B cell (primary cell): ENCODE data around the gene ADRB2. TPM values are rescaled to one million over a fixed set of nuclear protein-coding genes. Genes with fewer than 3 reads are reported as not detected.
A peak's percentile ranks its signal among the peaks of the same experiment; 100 is the strongest.

Experiments used
- ATAC-seq: fragments of 200-7000 bp; cut with Tn5 transposase; one replicate; pipeline ENCODE4 v1.10.0; 2021; ENCODE audit warnings: low read depth, mild to moderate bottlenecking, moderate number of reproducible peaks, moderate library complexity
- CTCF ChIA-PET: fragments of 350-600 bp; sonication (Branson Sonifier 250); formaldehyde crosslinking; loops from one replicate; lab custom pipeline; 2021; ENCODE audit warnings: antibody characterized with exemption, inconsistent platforms; lab: Charles Lee
- POLR2A ChIA-PET: fragments of 350-600 bp; sonication (Branson Sonifier 250); formaldehyde crosslinking; loops from one replicate; lab custom pipeline; 2021; ENCODE audit warnings: antibody characterized with exemption; lab: Charles Lee
- DNase-seq: peaks from one replicate; pipeline ENCODE4 v3.0.0; 2013
- H2AFZ ChIP-seq: 2 replicates; pipeline ENCODE4 v1.6.1; 2012; ENCODE audit warnings: mild to moderate bottlenecking, low read depth, low read length; ENCODE audit not compliant: insufficient read depth, poor library complexity, severe bottlenecking
- H3K27ac ChIP-seq, 2 donors: 1 replicate in 1 of 2; 2 replicates in 1 of 2; pipeline ENCODE4 v1.5.1; 2012 to 2013; ENCODE audit warnings: low read length in 2 of 2, mild to moderate bottlenecking in 2 of 2, moderate library complexity in 1 of 2
- H3K27me3 ChIP-seq, 4 experiments: fragments of 200-600 bp in 1 of 4; sonication (generic) in 1 of 4; replicated peaks in 1 of 4; 1 replicate in 2 of 4; 2 replicates in 2 of 4; pipeline versions ENCODE4 v1.6.1 to v1.7.0; 2013 to 2016; ENCODE audit warnings: low read length in 3 of 4, mild to moderate bottlenecking in 2 of 4, mixed read lengths in 1 of 4, moderate library complexity in 1 of 4; ENCODE audit not compliant: insufficient read depth in 4 of 4, control insufficient read depth in 3 of 4; ENCODE audit errors: control extremely low read depth in 1 of 4
- H3K36me3 ChIP-seq, 2 experiments: replicated peaks in 1 of 2; 1 replicate in 1 of 2; 2 replicates in 1 of 2; pipeline versions ENCODE4 v1.6.1 to v1.7.1; 2013; ENCODE audit warnings: low read length in 1 of 2; ENCODE audit not compliant: insufficient read depth in 2 of 2, control insufficient read depth in 1 of 2; ENCODE audit errors: control extremely low read depth in 1 of 2, extremely low read depth in 1 of 2
- H3K4me1 ChIP-seq, 2 donors: fragments of 200-600 bp in 1 of 2; sonication (generic) in 1 of 2; 1 replicate in 1 of 2; 2 replicates in 1 of 2; pipeline versions ENCODE4 v1.5.1 to v1.6.1; 2013 to 2017; ENCODE audit warnings: low read length in 2 of 2; ENCODE audit not compliant: control insufficient read depth in 2 of 2, insufficient read depth in 2 of 2
- H3K4me2 ChIP-seq: replicated peaks from 2 replicates; pipeline ENCODE3; 2012; ENCODE audit warnings: mild to moderate bottlenecking, low read depth, low read length; ENCODE audit not compliant: poor library complexity, severe bottlenecking
- H3K4me3 ChIP-seq, 5 experiments: fragments of 200-600 bp in 1 of 5; sonication (generic) in 1 of 5; 1 replicate in 3 of 5; 2 replicates in 2 of 5; pipeline versions ENCODE4 v1.5.1 to v1.7.0; 2011 to 2016; ENCODE audit warnings: low read length in 4 of 5, mild to moderate bottlenecking in 4 of 5, low read depth in 2 of 5, control low read depth in 1 of 5, moderate library complexity in 1 of 5; ENCODE audit not compliant: insufficient read depth in 1 of 5; ENCODE audit errors: control extremely low read depth in 1 of 5, extremely low read depth in 1 of 5
- H3K79me2 ChIP-seq: fragments of 200-600 bp; sonication (generic); one replicate; pipeline ENCODE4 v1.6.0; 2016; ENCODE audit warnings: low read length; ENCODE audit not compliant: control insufficient read depth, insufficient read depth
- H3K9ac ChIP-seq: fragments of 200-600 bp; sonication (generic); 2 replicates; pipeline ENCODE4 v1.6.1; 2017; ENCODE audit warnings: mild to moderate bottlenecking, low read length, moderate library complexity
- H3K9me3 ChIP-seq, 3 donors: one replicate each; pipeline versions ENCODE4 v1.6.1 to v1.7.1; 2013; ENCODE audit warnings: low read length in 2 of 3; ENCODE audit not compliant: control insufficient read depth in 2 of 3, insufficient read depth in 1 of 3; ENCODE audit errors: control extremely low read depth in 1 of 3
- H4K20me1 ChIP-seq: 2 replicates; pipeline ENCODE4 v1.6.0; 2012; ENCODE audit warnings: mild to moderate bottlenecking, low read length; ENCODE audit not compliant: insufficient read depth, control insufficient read depth, poor library complexity, severe bottlenecking
- H3K27ac Mint-ChIP-seq: one replicate; pipeline ENCODE4 v1.8.0; 2021; ENCODE audit warnings: mixed read lengths
- H3K27me3 Mint-ChIP-seq: one replicate; pipeline ENCODE4 v1.8.0; 2021; ENCODE audit warnings: mixed read lengths
- H3K4me1 Mint-ChIP-seq: one replicate; pipeline ENCODE4 v1.8.0; 2021; ENCODE audit warnings: mixed read lengths
- H3K4me3 Mint-ChIP-seq: one replicate; pipeline ENCODE4 v1.8.0; 2021; ENCODE audit warnings: mixed read lengths
- H3K9me3 Mint-ChIP-seq: one replicate; pipeline ENCODE4 v1.8.0; 2022; ENCODE audit warnings: mixed read lengths; ENCODE audit not compliant: insufficient read depth
- CTCF ChIP-seq: fragments of 200-600 bp; IDR thresholded peaks from one replicate; pipeline ENCODE4 v1.8.0; 2022; ENCODE audit warnings: antibody characterized with exemption, mild to moderate bottlenecking
- EZH2 ChIP-seq: IDR thresholded peaks from 2 replicates; pipeline ENCODE4 v1.6.1; 2012; ENCODE audit warnings: borderline replicate concordance, low read depth, mild to moderate bottlenecking, moderate library complexity, low read length; ENCODE audit not compliant: insufficient read depth, poor library complexity, severe bottlenecking
- WGBS: methylation state at CpG from one replicate; pipeline ENCODE4 v1.1.5; 2013; ENCODE audit warnings: missing lambda C conversion rate; ENCODE audit not compliant: insufficient coverage; 5-methylcytosine and 5-hydroxymethylcytosine counted together
- intact Hi-C: fragments of 100-400 bp; cut with micrococcal nuclease; formaldehyde crosslinking; loops from one replicate; pipeline ENCODE4 v1.10.0; 2022
- polyA plus RNA-seq: library from polyadenylated mRNA; depleted of rRNA; stranded (reverse); fragments of >200 nt; gene quantifications from 2 replicates; pipeline ENCODE4 v1.2.3, GENCODE V29; 2012
- total RNA-seq, 2 donors: library from RNA; stranded (reverse); fragments of 120-200 nt in 1 of 2; gene quantifications; 1 replicate in 1 of 2; 2 replicates in 1 of 2; pipeline versions ENCODE4 v1.2.3 to v1.2.4, GENCODE V29; 2013 to 2022

The ADRB2 gene
- total and polyA plus RNA-seq, 2 donors (not counting 1 experiment from before 2014, with no cell fraction given) = 6.0 to 12.4 TPM

GRCh38 chr5:148806520-148806931, 19.9 kb upstream of the ADRB2 start:
- Histone ChIP-seq H4K20me1 (no peaks in the 10 kb centered on the region), H3K79me2 (no peaks in the 10 kb centered on the region), H3K9me3 (no peaks in the 10 kb centered on the region), H3K4me2 (peak overlapping the region; percentile 82), H3K36me3 (no peaks in the 10 kb centered on the region), H3K4me1 (peaks cover 57 to 64% of the 10 kb centered on the region in 2 donors), H2AFZ (peak overlapping the region; percentile 32), H3K27me3 (no peaks in the 10 kb centered on the region), H3K4me3 (peak overlapping the region in 1 of 5 experiments; percentile 6), H3K9ac (peak overlapping the region; percentile 4), H3K27ac (peak overlapping the region in 1 of 2 donors; percentile 59)
- no peak for TF ChIP-seq CTCF
- no peak for TF ChIP-seq EZH2
- ChIA-PET POLR2A (no interaction called here), CTCF (interaction anchor here (1.2 to 8.1 kb wide), 6 partner anchors 12 to 151 kb away, joined by 4 to 46 read pairs (median 13); no protein-coding TSS in a partner anchor)
- H3K4me3 Mint-ChIP-seq = peak overlapping the region; percentile 51
- no peak for DNase-seq
- no peak for ATAC-seq
- H3K9me3 Mint-ChIP-seq = no peaks in the 10 kb centered on the region
- peak overlapping the region; percentile 76 for H3K27ac Mint-ChIP-seq
- intact Hi-C loops = loop anchor here (5.0 to 10.0 kb wide), 4 partner anchors 41 to 548 kb away; partner anchors contain the start of genes FBXO38 and PCYOX1L
- WGBS = 75% methylated on average over 4 of the region's 4 CpGs
- H3K4me1 Mint-ChIP-seq = peaks cover 58% of the 10 kb centered on the region
- no peaks in the 10 kb centered on the region for H3K27me3 Mint-ChIP-seq

- Histone ChIP-seq H3K9ac (peak overlapping the region; percentile 22), H3K36me3 (no peaks in the 10 kb centered on the region), H4K20me1 (no peaks in the 10 kb centered on the region), H3K27ac (peak overlapping the region; percentile 74 to 92), H3K4me1 (peaks cover 66 to 73% of the 10 kb centered on the region in 2 donors), H3K79me2 (no peaks in the 10 kb centered on the region), H3K4me2 (peak overlapping the region; percentile 82), H3K27me3 (no peaks in the 10 kb centered on the region), H2AFZ (peak overlapping the region; percentile 32), H3K4me3 (peak overlapping the region in 1 of 5 experiments; percentile 11), H3K9me3 (peaks cover 0 to 4% (median 0%) of the 10 kb centered on the region in 3 donors)
- no peaks in the 10 kb centered on the region for H3K9me3 Mint-ChIP-seq
- peak overlapping the region; percentile 56 for H3K4me3 Mint-ChIP-seq
- WGBS = 0% methylated on average over 2 of the region's 2 CpGs
- ATAC-seq = peak; percentile 21
- H3K27ac Mint-ChIP-seq = peak overlapping the region; percentile 84
- DNase-seq = peak; percentile 51
- ChIA-PET POLR2A (no interaction called here), CTCF (interaction anchor here (1.1 to 8.1 kb wide), 7 partner anchors 13 to 77 kb away, joined by 3 to 46 read pairs (median 7); partner anchors contain the start of gene ADRB2)
- H3K4me1 Mint-ChIP-seq = peaks cover 67% of the 10 kb centered on the region
- no peak for TF ChIP-seq CTCF
- no peak for TF ChIP-seq EZH2
- intact Hi-C loops = loop anchor here (5.0 to 10.0 kb wide), 4 partner anchors 39 to 547 kb away; partner anchors contain the start of genes FBXO38 and PCYOX1L
- H3K27me3 Mint-ChIP-seq = no peaks in the 10 kb centered on the region
Measured at GRCh38 chr5:148807851-148808250, 18.6 kb upstream of the ADRB2 start.
